GM19438 (cell line): Measurements from ENCODE around the gene ANXA6.
"Not testable (repeated sequence)": the region's sequence is repeated elsewhere in the genome, so short reads cannot be mapped to it uniquely, and the experiment has no call there.

Source experiments
- ATAC-seq: cut with Tn5 transposase; IDR thresholded peaks from one replicate; pipeline ENCODE4 v1.9.1; 2021; ENCODE audit warnings: low read depth; ENCODE audit not compliant: unreplicated experiment

ANXA6 gene

DNA sequence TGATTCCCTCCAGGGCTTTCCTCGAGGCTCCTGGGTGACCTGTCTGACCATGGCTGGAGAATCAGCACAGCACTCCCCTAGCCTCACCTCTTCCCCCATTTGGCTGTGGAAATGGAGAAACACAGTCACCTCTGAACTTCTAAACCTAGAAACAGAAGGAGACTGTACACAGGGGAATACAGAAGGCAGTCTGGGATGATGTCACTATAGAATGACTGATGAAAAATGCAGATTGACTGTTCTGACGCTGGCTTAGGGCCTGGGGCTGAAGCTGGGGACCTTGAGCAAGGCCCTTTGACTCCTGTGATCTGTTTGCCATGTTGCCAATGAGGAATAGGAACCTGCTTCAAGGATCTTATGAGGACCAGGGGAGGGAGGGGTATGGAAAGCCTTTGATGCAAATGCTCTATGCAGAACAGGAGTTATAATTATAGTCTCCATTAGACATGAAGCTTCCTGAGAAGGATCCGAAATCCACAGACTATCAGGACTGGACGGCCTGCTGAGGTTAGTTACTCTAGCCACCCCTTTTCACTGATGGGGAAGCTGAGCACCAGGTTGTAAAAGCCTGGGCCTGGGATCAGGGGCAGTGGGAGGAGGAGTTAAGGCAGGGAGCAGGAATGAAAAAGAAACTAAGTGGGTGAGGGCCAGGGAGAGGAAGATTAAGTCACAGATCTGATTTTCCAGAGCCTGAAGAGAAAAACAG, 24.4 kb upstream of the ANXA6 start:
- no peak for ATAC-seq

GRCh38 chr5:151180291-151180690, 22.7 kb upstream of the ANXA6 start:
- ATAC-seq, result no peak

DNA sequence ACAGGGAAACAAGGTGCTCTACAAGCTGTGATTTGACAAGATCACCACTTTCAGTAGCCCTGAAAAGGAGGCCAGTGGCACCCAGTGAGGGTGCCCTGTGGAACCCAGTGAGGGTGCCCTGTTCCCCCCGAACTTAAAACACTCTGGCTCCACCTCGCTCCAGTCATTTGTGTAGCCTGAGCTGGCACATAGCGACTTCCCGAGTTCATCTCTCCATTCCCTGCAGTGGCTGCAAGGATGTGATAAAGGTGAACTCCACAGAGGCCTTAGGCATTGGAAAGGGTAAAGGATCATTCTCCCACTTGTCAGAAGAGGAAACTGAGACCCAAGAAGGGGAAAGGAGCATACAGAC, 21.9 kb upstream of the ANXA6 start:
- no peak for ATAC-seq

DNA sequence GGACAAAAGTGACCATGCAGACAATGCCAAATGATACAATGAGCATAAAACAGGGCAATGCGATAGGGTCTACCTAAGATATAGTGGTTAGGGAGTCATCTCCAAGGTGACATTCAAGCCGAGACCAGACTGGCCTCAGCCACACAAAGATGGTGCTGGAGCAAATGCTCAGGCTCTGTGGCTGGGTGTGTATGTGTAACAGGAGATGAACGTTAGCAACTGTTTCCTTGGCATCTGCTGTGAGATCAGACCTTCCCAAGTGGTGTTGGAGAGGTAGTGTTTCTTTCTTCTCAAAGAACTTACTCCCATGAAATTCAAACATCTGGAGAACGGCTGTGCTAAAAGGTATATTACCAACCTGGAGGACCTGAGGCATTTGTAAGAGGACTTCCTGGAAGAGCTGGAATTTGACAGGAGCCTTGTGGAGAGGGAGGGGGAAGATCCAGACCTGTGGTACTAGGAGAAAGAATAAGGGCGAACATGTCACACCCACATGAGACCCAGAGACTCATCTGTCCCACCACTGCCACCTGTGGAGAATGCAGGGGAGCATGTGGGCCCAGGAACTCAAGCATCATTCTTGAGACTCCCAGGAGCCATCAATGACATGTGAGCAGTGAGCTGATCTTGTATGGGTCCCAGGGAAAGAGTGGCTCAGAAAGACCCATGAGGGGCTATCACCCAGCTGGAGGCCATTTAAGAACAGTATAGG, 21.4 kb upstream of the ANXA6 start:
- ATAC-seq, result no peak

GRCh38 chr5:151178372-151178771, 20.8 kb upstream of the ANXA6 start:
- ATAC-seq, result no peak

- ATAC-seq, result not testable (repeated sequence)
Measured at GRCh38 chr5:151176268-151176667, 18.7 kb upstream of the ANXA6 start.

GRCh38 chr5:151174612-151175101, 17.1 kb upstream of the ANXA6 start:
- ATAC-seq, result no peak

GRCh38 chr5:151173711-151174611, 16.4 kb upstream of the ANXA6 start:
- no peak for ATAC-seq

DNA sequence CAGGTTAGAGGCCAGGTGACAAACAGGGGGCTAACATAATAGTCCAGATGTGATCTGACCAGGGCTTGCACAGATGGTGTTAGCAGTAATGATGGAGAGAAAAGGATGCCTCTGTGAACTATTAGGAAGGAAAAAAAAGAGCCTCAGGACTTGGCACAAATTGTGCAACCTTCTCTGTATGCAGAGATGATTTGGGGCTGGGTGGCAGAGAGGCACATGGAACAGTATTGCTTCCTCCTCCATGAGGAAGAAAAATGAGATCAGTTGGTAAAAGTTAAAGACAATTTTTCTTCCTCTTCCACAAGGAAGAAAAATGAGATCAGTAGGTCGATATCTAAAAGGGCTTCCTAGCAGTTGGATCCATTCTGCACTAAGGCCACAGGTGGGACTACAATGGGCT, 13.9 kb upstream of the ANXA6 start:
- no peak for ATAC-seq

- ATAC-seq, result no peak
Measured at GRCh38 chr5:151168602-151169344, 11.2 kb upstream of the ANXA6 start.

- ATAC-seq, result no peak
Measured at GRCh38 chr5:151167022-151167421, 9.4 kb upstream of the ANXA6 start.

GRCh38 chr5:151164687-151165392, 7.3 kb upstream of the ANXA6 start:
- ATAC-seq, result peak; percentile 74

- no peak for ATAC-seq
Measured at GRCh38 chr5:151162776-151163175, 5.2 kb upstream of the ANXA6 start.

DNA sequence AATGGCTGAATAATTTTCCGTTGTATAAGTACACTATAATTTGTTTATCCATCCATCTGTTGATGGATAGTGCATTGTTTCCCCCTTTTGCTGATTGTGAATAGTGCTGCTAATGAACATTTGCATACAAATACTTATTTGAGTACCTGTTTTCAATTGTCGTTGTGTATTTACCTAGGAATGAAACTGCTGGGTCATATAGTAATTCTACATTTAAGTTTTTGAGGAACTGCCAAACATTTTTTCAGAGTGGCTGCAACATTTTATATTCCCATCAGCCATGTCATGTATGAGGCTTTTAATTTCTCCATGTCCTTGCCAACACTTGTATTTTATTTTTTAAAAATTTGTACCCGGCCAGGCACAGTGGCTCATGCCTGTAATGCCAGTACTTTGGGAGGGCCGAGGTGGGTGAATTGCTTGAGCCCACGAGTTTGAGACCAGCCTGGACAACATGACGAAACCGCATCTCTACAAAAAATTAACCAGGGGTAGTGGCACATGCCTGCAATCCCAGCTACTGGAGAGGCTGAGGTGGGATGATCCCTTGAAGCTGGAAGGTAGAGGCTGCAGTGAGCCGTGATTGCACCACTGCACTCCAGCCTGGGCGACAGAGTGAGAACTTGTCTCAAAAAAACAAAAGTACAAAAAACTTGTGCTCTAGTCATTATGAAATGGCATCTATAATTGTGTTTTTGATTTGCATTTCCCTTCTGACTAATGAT, 2.2 kb upstream of the ANXA6 start:
- ATAC-seq, result no peak

DNA sequence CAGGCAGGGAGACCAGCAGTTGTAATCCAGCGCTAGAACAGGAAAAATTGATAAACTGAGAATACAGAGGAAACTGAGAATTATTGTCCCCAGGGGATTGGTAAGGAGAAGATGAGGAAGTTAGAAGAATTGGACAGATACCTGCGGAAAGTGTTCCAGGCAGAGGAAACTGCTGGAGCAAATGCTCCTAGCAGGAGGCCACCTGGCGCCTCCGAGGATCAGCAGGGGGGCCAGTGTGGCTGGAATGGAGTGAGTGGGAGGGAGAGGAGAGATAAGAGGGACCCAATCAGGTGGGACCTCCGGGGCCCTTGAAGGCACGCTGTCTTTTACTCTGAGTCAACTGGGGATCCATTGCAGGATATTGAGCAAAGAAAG, 695 bp upstream of the ANXA6 start:
- no peak for ATAC-seq

GRCh38 chr5:151156507-151157420, 815 bp downstream of the ANXA6 start:
- no peak for ATAC-seq

DNA sequence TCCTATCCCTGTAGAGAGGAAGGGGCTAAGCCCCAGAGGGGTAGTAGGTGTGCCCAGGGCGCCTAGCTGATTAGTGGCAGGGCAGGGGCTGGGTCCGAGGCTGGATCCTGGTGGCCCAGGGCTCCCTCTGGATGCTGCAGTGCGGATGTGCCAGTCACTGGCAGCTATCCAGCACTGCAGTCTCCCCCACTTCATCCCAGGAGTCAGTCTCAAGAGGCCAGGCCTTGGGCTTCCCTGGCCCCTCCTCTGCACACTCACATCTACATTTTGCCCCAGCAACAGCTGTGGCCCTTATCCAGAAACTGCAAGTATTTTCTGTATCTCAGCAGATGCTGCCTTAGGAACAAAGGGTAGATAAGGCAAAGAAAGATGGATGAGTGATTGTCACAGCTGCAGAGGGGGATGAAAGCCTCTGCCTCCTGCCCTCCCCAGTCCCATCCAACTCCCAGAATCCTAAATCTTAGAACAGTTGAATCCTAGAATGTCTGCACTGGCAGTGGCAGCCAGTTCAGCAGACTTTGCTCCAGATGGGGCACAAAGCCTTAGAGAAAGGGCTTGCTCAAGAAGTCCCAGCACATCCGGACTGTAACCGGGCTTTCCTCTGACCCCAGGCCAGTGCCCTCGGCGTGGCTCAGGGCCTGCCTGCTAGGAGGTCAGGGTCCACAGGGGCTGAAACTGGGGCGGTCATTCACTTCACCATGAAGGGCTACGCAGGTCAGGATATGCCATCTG, 1.6 kb downstream of the ANXA6 start:
- peak; percentile 27 for ATAC-seq
